Activated naive CD4-positive, alpha-beta T cell (primary cell): ENCODE measurements around the gene B3GNT3.
A peak's percentile ranks its signal among the peaks of the same experiment; 100 is the strongest.
"Not testable (repeated sequence)": the region's sequence is repeated elsewhere in the genome, so short reads cannot be mapped to it uniquely, and the experiment has no call there.

Experiments used
- DNase-seq, 4 experiments: peaks; one replicate each; lab custom pipeline; 2025; lab: John Stamatoyannopoulos, UW

Gene B3GNT3

GRCh38 chr19:17796838-17797423, 2.0 kb downstream of the B3GNT3 start:
- DNase-seq, result no peak

- DNase-seq, result no peak
These were observed 2.7 kb downstream of the B3GNT3 start for GRCh38 chr19:17797424-17798201.

GRCh38 chr19:17798599-17798998, 3.7 kb downstream of the B3GNT3 start:
- DNase-seq, result not testable (repeated sequence)

GRCh38 chr19:17802137-17802858, 7.4 kb downstream of the B3GNT3 start:
- DNase-seq, result no peak

- peak in 1 of 4 experiments; percentile 24 for DNase-seq
These were observed 8.4 kb downstream of the B3GNT3 start for GRCh38 chr19:17803264-17803896.

GRCh38 chr19:17805427-17805826, 10.5 kb downstream of the B3GNT3 start:
- DNase-seq, result no peak

GRCh38 chr19:17806945-17807344, 12.0 kb downstream of the B3GNT3 start:
- no peak for DNase-seq

- DNase-seq, result peak in 1 of 4 experiments; percentile 21
These were observed 12.9 kb downstream of the B3GNT3 start for GRCh38 chr19:17807731-17808316.

- DNase-seq, result no peak
These were observed 16.2 kb downstream of the B3GNT3 start for GRCh38 chr19:17811103-17811502.

- DNase-seq, result no peak
These were observed 16.7 kb downstream of the B3GNT3 start for GRCh38 chr19:17811681-17812080.

- no peak for DNase-seq
These were observed 17.2 kb downstream of the B3GNT3 start for GRCh38 chr19:17812099-17812498.

- no peak for DNase-seq
These were observed 22.9 kb downstream of the B3GNT3 start for GRCh38 chr19:17817668-17818363.

GRCh38 chr19:17821190-17821589, 26.3 kb downstream of the B3GNT3 start, which contains the start of gene INSL3:
INSL3 (minus strand) TSS chr19:17821519; CDS start chr19:17821506, 13 bp downstream.
- DNase-seq, result no peak

GRCh38 chr19:17824339-17824738, 29.4 kb downstream of the B3GNT3 start:
- no peak for DNase-seq

GRCh38 chr19:17826508-17827056, 31.6 kb downstream of the B3GNT3 start:
- DNase-seq, result no peak

GRCh38 chr19:17829855-17830566, 35.1 kb downstream of the B3GNT3 start:
- DNase-seq, result no peak

GRCh38 chr19:17830567-17831418, 35.9 kb downstream of the B3GNT3 start:
- DNase-seq, result peak in 2 of 4 experiments; percentile 29 to 31

- no peak for DNase-seq
These were observed 36.5 kb downstream of the B3GNT3 start for GRCh38 chr19:17831419-17831888.
